ENCODE data around the gene RNF135. TPM values are rescaled to one million over a fixed set of nuclear protein-coding genes. Genes with fewer than 3 reads are reported as not detected.

RNF135 gene
- total RNA-seq, 2 donors from 2014 or later: 32.1 to 39.3 TPM

DNA sequence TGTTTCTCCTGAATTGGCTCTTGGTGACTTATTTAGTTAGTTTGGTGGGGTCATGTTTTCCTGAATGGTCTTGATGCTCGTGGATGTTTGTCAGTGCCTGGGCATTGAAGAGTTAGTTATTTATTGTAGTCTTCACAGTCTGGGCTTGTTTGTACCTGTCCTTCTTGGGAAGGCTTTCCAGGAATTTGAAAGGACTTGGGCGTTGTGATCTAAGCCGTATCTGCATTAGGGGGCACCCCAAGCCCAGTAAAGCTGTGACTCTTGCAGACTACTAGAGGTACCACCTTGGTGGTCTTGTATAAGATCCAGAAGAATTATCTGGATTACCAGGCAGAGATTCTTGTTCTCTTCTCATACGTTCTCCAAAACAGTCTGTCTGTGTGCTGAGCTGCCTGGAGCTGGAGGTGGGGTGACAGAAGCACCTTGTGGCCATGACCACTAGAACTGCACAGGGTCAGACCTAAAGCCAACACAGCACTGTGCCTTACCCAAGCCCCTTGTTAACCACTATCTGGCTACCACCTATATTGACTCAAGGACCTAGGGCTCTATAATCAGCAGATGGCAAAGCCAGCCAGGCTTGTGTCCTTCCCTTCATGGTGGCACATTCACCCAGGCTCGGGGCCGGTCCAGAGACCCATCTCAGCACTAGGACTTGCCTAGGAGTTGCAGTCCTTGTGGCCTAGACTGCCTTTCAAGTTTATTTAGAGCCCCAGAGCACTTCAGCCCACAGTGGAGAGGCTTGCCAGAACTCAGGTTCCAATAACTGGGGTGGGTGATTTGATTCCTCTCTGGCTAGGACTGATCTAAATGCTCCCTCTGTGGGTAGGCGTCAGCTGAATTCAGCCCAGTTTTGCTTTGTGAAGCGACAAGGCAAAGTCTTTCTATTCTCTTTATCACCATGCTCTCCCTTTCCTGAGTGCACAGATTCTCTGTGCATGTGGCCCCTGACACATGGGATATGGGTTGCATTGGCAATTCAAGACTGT, 11.0 kb downstream of the RNF135 start:
- DNase-seq (ENCODE audit: low spot score): no peak
- H3K9me3 ChIP-seq: no peaks in the 10 kb centered on the region
- no peaks in the 10 kb centered on the region for H3K4me1 ChIP-seq (replicated peaks)
- H3K36me3 ChIP-seq: no peaks in the 10 kb centered on the region
- 59% methylated on average over 8 of the region's 8 CpGs for WGBS
- H3K27me3 ChIP-seq (replicated peaks; ENCODE audit: insufficient read depth): no peaks in the 10 kb centered on the region
- H3K4me3 ChIP-seq: no peak overlapping the region
- TF ChIP-seq POLR2A (IDR thresholded peaks at IDR 0.05) (no peak), POLR2AphosphoS5 (IDR thresholded peaks at IDR 0.05) (no peak)
- TF ChIP-seq, protein P1, sequence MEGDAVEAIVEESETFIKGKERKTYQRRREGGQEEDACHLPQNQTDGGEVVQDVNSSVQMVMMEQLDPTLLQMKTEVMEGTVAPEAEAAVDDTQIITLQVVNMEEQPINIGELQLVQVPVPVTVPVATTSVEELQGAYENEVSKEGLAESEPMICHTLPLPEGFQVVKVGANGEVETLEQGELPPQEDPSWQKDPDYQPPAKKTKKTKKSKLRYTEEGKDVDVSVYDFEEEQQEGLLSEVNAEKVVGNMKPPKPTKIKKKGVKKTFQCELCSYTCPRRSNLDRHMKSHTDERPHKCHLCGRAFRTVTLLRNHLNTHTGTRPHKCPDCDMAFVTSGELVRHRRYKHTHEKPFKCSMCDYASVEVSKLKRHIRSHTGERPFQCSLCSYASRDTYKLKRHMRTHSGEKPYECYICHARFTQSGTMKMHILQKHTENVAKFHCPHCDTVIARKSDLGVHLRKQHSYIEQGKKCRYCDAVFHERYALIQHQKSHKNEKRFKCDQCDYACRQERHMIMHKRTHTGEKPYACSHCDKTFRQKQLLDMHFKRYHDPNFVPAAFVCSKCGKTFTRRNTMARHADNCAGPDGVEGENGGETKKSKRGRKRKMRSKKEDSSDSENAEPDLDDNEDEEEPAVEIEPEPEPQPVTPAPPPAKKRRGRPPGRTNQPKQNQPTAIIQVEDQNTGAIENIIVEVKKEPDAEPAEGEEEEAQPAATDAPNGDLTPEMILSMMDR (IDR thresholded peaks at IDR 0.05): no peak
- intact Hi-C loops (cut with DNase I): no loop called here
- H3K27ac ChIP-seq: no peak overlapping the region

DNA sequence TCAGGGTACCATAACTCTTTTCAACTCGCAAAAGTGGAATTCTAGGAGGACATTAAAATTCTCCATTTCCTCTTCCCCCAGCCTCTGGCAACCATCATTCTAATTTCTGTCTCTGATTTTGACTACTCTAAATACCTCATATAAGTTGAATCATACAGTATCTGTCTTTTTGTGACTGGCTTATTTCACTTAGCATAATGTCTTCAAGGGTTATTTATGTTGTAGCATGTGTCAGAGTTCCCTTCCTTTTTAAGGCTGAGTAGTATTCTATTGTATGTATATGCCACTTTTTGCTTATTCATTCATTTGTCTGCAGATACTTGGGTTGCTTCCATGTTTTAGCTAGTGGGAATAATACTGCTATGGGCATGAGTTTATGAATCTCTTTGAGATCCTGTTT, 12.0 kb downstream of the RNF135 start:
- no peaks in the 10 kb centered on the region for H3K9me3 ChIP-seq
- DNase-seq (ENCODE audit: low spot score): no peak
- 97% methylated on average over 1 of the region's 1 CpG for WGBS
- no peaks in the 10 kb centered on the region for H3K4me1 ChIP-seq (replicated peaks)
- intact Hi-C loops (cut with DNase I): no loop called here
- no peak overlapping the region for H3K4me3 ChIP-seq
- H3K36me3 ChIP-seq: no peaks in the 10 kb centered on the region
- TF ChIP-seq POLR2AphosphoS5 (IDR thresholded peaks at IDR 0.05): no peak
- TF ChIP-seq, protein P1 (IDR thresholded peaks at IDR 0.05): no peak
- TF ChIP-seq POLR2A (IDR thresholded peaks at IDR 0.05): no peak
- H3K27me3 ChIP-seq (replicated peaks; ENCODE audit: insufficient read depth): no peaks in the 10 kb centered on the region
- H3K27ac ChIP-seq: no peak overlapping the region

DNA sequence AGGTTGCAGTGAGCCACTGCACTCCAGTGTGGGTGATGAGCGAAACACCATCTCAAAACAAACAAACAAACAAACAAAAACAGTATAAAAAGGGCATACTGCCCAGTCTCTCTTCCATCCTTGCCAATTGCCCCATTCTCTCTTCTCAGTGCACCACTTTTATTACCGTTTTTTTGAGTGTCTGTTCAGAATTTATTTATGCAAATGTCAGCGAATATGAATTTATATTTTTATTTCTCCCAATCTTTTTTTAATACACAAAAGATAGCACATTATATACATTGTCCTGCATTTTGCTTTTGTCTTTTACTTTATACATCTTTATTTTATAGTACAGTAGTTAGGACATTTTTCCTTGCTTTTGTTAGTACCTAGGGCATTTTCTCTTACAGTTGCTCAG, 19.6 kb downstream of the RNF135 start:
- H3K36me3 ChIP-seq: no peaks in the 10 kb centered on the region
- intact Hi-C loops (cut with DNase I): no loop called here
- no peak overlapping the region for H3K4me3 ChIP-seq
- 85% methylated on average over 3 of the region's 3 CpGs for WGBS
- H3K9me3 ChIP-seq: no peaks in the 10 kb centered on the region
- H3K4me1 ChIP-seq (replicated peaks): no peaks in the 10 kb centered on the region
- DNase-seq (ENCODE audit: low spot score): no peak
- TF ChIP-seq, protein P1 (IDR thresholded peaks at IDR 0.05): no peak
- TF ChIP-seq POLR2AphosphoS5 (IDR thresholded peaks at IDR 0.05) (no peak), POLR2A (IDR thresholded peaks at IDR 0.05) (no peak)
- no peak overlapping the region for H3K27ac ChIP-seq
- H3K27me3 ChIP-seq (replicated peaks; ENCODE audit: insufficient read depth): no peaks in the 10 kb centered on the region

DNA sequence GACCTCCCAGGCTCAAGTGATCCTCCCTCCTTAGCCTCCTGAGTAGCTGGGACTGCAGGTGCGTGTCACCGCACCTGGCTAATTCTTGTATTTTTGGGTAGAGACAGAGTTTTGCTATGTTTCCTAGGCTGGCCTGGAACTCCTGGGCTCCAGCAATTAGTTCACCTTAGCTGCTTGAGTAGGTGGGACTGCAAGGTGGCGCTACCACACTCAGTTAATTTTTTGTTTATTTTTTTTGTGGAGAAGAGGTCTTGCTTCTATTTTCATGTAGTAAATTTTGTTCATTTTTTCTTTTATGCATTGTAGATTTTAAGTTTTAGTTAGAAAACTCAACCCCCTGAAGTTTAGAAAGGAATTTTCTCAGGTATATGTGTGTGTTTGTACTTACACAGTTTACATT, 21.7 kb downstream of the RNF135 start:
- intact Hi-C loops (cut with DNase I): no loop called here
- no peaks in the 10 kb centered on the region for H3K36me3 ChIP-seq
- H3K4me1 ChIP-seq (replicated peaks): no peaks in the 10 kb centered on the region
- TF ChIP-seq POLR2A (IDR thresholded peaks at IDR 0.05) (no peak), POLR2AphosphoS5 (IDR thresholded peaks at IDR 0.05) (no peak)
- TF ChIP-seq, protein P1 (IDR thresholded peaks at IDR 0.05): no peak
- no peaks in the 10 kb centered on the region for H3K9me3 ChIP-seq
- WGBS: 97% methylated on average over 3 of the region's 3 CpGs
- no peak overlapping the region for H3K4me3 ChIP-seq
- no peak overlapping the region for H3K27ac ChIP-seq
- no peak for DNase-seq (ENCODE audit: low spot score)
- H3K27me3 ChIP-seq (replicated peaks; ENCODE audit: insufficient read depth): no peaks in the 10 kb centered on the region

DNA sequence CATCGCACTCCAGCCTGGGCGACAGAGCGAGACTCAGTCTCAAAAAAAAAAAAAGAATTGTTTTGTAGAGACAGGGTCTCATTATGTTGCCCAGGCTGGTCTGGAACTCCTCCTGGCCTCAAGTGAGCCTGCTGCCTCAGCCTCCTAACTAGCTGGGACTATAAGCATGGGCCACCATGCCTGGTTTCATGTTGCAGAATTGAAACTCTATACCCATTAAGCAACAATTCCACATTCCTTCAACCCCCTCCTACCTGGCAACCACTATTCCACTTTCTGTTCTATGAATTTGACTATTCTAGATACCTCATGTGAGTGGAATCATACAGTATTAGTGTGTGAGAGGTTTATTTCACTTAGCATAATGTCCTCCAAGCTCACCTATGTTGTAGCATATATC, 24.5 kb downstream of the RNF135 start:
- H3K27me3 ChIP-seq (replicated peaks; ENCODE audit: insufficient read depth): no peaks in the 10 kb centered on the region
- TF ChIP-seq, protein P1 (IDR thresholded peaks at IDR 0.05): no peak
- TF ChIP-seq POLR2AphosphoS5 (IDR thresholded peaks at IDR 0.05) (no peak), POLR2A (IDR thresholded peaks at IDR 0.05) (no peak)
- no peaks in the 10 kb centered on the region for H3K9me3 ChIP-seq
- intact Hi-C loops (cut with DNase I): no loop called here
- H3K4me3 ChIP-seq: no peak overlapping the region
- H3K36me3 ChIP-seq: peaks cover 0 to 7% of the 10 kb centered on the region in 2 donors
- 93% methylated on average over 3 of the region's 3 CpGs for WGBS
- no peak for DNase-seq (ENCODE audit: low spot score)
- H3K27ac ChIP-seq: no peak overlapping the region
- no peaks in the 10 kb centered on the region for H3K4me1 ChIP-seq (replicated peaks)
